ENCODE measurements around the gene CRYBA2. TPM values are rescaled to one million over a fixed set of nuclear protein-coding genes. Genes with fewer than 3 reads are reported as not detected.

Gene CRYBA2
- total and polyA plus RNA-seq, 10 donors, result not detected

DNA sequence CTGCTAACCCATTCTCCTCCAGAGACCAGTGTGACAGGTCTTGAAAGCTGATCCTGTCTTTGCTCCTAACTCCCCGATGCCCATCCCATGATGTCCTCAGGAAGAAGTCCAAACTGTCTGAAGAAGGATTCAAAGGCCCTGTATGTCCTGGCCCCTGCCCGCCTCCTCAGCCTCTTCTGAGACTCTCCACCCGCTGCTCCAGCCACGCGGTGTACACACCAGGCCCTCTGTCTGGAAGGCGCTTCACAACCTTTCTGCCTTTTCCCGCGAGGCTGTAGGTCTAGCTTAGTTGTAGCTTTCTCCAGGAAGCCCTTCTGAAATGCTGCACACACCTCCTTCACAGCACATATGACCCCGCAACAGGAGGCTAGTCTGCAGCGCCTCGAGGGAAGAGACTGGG is 23.5 kb upstream of the CRYBA2 start:
- no peak overlapping the region for H3K4me3 ChIP-seq
- no peak overlapping the region for H3K27ac ChIP-seq
- H3K4me1 ChIP-seq, result no peaks in the 10 kb centered on the region
- DNase-seq, result peak; percentile 22
- intact Hi-C loops (cut with DNase I; ENCODE audit: low total_unique reads), result no loop called here
- H3K9me3 ChIP-seq, result peaks cover 0 to 4% (median 0%) of the 10 kb centered on the region in 8 donors
- peaks cover 0 to 50% (median 0%) of the 10 kb centered on the region in 7 donors for H3K27me3 ChIP-seq (replicated peaks in 1 of 7)
- WGBS, 5 donors, result 90 to 94% (median 93%) methylated on average over 11 of the region's 11 CpGs
- no peaks in the 10 kb centered on the region for H3K36me3 ChIP-seq
- TF ChIP-seq, protein P1, sequence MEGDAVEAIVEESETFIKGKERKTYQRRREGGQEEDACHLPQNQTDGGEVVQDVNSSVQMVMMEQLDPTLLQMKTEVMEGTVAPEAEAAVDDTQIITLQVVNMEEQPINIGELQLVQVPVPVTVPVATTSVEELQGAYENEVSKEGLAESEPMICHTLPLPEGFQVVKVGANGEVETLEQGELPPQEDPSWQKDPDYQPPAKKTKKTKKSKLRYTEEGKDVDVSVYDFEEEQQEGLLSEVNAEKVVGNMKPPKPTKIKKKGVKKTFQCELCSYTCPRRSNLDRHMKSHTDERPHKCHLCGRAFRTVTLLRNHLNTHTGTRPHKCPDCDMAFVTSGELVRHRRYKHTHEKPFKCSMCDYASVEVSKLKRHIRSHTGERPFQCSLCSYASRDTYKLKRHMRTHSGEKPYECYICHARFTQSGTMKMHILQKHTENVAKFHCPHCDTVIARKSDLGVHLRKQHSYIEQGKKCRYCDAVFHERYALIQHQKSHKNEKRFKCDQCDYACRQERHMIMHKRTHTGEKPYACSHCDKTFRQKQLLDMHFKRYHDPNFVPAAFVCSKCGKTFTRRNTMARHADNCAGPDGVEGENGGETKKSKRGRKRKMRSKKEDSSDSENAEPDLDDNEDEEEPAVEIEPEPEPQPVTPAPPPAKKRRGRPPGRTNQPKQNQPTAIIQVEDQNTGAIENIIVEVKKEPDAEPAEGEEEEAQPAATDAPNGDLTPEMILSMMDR (IDR thresholded peaks at IDR 0.05 in 8 of 11, conservative IDR thresholded peaks at IDR 0.05 in 3 of 11), result no peak
- TF ChIP-seq POLR2AphosphoS5 (IDR thresholded peaks at IDR 0.05) (no peak), POLR2A (IDR thresholded peaks at IDR 0.05) (no peak)

DNA sequence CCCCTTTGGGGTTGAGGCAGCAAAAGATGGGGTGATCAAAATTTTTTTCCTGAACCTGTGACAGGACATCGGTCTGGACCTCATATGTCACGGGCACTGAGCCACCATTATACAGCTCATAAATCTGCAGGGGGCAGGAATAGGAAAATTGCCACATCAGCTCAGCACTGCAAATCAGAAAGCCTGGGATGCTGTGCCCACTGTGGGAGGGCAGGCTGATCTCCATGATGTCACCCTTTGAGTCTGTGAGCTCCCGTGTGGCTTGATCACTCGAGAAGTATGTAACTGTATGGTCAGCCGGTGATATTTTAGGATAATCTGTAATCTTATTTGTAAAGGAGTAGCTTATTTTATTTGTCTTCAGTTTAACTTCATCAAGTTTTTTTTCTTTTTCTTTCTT is 17.7 kb upstream of the CRYBA2 start:
- no peaks in the 10 kb centered on the region for H3K36me3 ChIP-seq
- no peaks in the 10 kb centered on the region for H3K4me1 ChIP-seq
- TF ChIP-seq, protein P1 (IDR thresholded peaks at IDR 0.05 in 8 of 11, conservative IDR thresholded peaks at IDR 0.05 in 3 of 11), result no peak
- TF ChIP-seq POLR2A (IDR thresholded peaks at IDR 0.05), result no peak
- no peak for TF ChIP-seq POLR2AphosphoS5 (IDR thresholded peaks at IDR 0.05)
- DNase-seq, result no peak
- intact Hi-C loops (cut with DNase I; ENCODE audit: low total_unique reads), result no loop called here
- peaks cover 0 to 7% (median 0%) of the 10 kb centered on the region in 8 donors for H3K9me3 ChIP-seq
- no peak overlapping the region for H3K4me3 ChIP-seq
- WGBS, 5 donors, result 83 to 91% (median 85%) methylated on average over 5 of the region's 5 CpGs
- H3K27ac ChIP-seq, result no peak overlapping the region
- peaks cover 0 to 61% (median 5%) of the 10 kb centered on the region in 7 donors for H3K27me3 ChIP-seq (replicated peaks in 1 of 7)

DNA sequence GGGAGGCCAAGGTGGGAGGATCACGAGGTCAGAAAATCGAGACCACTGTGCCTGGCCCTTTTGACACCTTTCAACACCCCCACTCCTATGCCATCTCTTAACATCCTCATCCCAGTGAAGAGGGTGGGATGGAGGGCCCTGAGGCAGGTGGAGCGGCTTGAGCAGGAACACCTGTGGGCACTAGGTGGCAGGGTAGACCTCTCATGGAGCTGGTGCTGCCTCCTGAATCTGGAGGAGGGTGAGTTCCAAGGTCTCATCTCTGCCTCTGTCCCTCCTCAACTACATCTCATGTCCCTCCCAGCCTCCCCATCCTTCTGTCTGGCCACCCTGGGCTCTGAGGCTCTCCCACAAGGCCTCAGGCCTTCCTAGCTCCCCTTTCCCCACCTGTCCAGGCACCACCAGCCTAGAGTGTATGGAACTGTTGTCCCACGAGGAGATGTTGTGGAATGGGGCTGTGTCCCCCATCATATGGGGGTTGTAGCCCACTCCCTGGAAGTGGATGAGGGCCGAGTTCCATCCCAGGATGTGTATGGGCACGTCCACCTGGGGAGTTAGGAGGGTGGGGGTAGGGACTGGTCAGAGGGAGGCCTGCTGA is 17.0 kb upstream of the CRYBA2 start:
- H3K4me3 ChIP-seq, result no peak overlapping the region
- peaks cover 0 to 7% (median 0%) of the 10 kb centered on the region in 8 donors for H3K9me3 ChIP-seq
- intact Hi-C loops (cut with DNase I; ENCODE audit: low total_unique reads), result no loop called here
- 34 to 61% (median 51%) methylated on average over 6 of the region's 6 CpGs for WGBS, 5 donors
- TF ChIP-seq POLR2AphosphoS5 (IDR thresholded peaks at IDR 0.05), result no peak
- TF ChIP-seq POLR2A (IDR thresholded peaks at IDR 0.05), result no peak
- TF ChIP-seq, protein P1 (IDR thresholded peaks at IDR 0.05 in 8 of 11, conservative IDR thresholded peaks at IDR 0.05 in 3 of 11), result peak in 4 of 11 experiments; percentile 13 to 30 (median 21)
- no peak overlapping the region for H3K27ac ChIP-seq
- DNase-seq, result no peak
- H3K36me3 ChIP-seq, result no peaks in the 10 kb centered on the region
- H3K27me3 ChIP-seq (replicated peaks in 1 of 7), result peaks cover 0 to 67% (median 11%) of the 10 kb centered on the region in 7 donors
- no peaks in the 10 kb centered on the region for H3K4me1 ChIP-seq

DNA sequence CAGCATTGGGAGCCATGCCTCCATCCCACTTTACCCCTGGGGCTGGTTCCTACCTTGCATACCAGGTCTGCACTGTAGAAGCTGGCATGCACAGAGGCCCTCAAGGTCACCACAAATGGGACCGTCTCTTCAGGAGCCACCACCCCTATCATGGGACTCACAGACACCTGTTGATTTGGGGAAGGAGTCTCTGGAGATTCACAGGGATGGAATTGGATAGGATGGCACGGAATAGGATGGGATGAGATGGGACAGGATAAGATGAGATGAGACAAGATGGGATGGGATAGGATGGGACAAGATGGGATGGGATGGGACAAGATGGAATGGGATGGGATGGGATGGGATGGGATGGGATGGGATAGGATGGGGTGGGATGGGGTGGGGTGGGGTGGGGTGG is 16.1 kb upstream of the CRYBA2 start:
- Histone ChIP-seq H3K27ac (no peak overlapping the region), H3K9me3 (peaks cover 0 to 7% (median 0%) of the 10 kb centered on the region in 8 donors), H3K4me3 (no peak overlapping the region), H3K36me3 (no peaks in the 10 kb centered on the region), H3K27me3 (replicated peaks in 1 of 7) (peaks cover 0 to 77% (median 19%) of the 10 kb centered on the region in 7 donors), H3K4me1 (no peaks in the 10 kb centered on the region)
- WGBS, 5 donors, result 64 to 75% (median 66%) methylated on average over 2 of the region's 2 CpGs
- intact Hi-C loops (cut with DNase I; ENCODE audit: low total_unique reads), result no loop called here
- TF ChIP-seq POLR2A (IDR thresholded peaks at IDR 0.05), result no peak
- TF ChIP-seq, protein P1 (IDR thresholded peaks at IDR 0.05 in 8 of 11, conservative IDR thresholded peaks at IDR 0.05 in 3 of 11), result no peak
- no peak for TF ChIP-seq POLR2AphosphoS5 (IDR thresholded peaks at IDR 0.05)
- DNase-seq, result no peak
